DND-41 (cell line): Measurements from ENCODE around the gene MEOX2.

ENCODE experiments used
- ATAC-seq: fragments of 200-7000 bp; cut with Tn5 transposase; 3 replicates; pipeline ENCODE4 v1.9.1; 2021; ENCODE audit warnings: low read depth; ENCODE audit not compliant: insufficient read depth
- DNase-seq: peaks from one replicate; pipeline ENCODE4 v3.0.0-alpha.2; 2020
- H2AFZ ChIP-seq: 2 replicates; pipeline ENCODE4 v1.6.0; 2012; ENCODE audit warnings: low read depth, low read length
- H3K27ac ChIP-seq: 2 replicates; pipeline ENCODE4 v1.5.1; 2012; ENCODE audit warnings: low read length, inconsistent platforms
- H3K27me3 ChIP-seq: fragments of 200-600 bp; sonication (generic); 2 replicates; pipeline ENCODE4 v1.6.0; 2012; ENCODE audit warnings: low read length, mild to moderate bottlenecking, inconsistent platforms; ENCODE audit not compliant: insufficient read depth, poor library complexity
- H3K36me3 ChIP-seq: 2 replicates; pipeline ENCODE4 v1.5.1; 2012; ENCODE audit warnings: low read length, inconsistent platforms; ENCODE audit not compliant: insufficient read depth
- H3K4me1 ChIP-seq: 2 replicates; pipeline ENCODE4 v1.5.1; 2012; ENCODE audit warnings: mild to moderate bottlenecking, low read length; ENCODE audit not compliant: insufficient read depth
- H3K4me2 ChIP-seq: 2 replicates; pipeline ENCODE4 v1.6.0; 2012; ENCODE audit warnings: mild to moderate bottlenecking, moderate library complexity, low read length, inconsistent platforms; ENCODE audit not compliant: insufficient read depth
- H3K4me3 ChIP-seq, 2 experiments: fragments of 200-600 bp in 1 of 2; shearing (Covaris generic) in 1 of 2; 2 replicates each; pipeline ENCODE4 v1.5.1; 2012 to 2016; ENCODE audit warnings: inconsistent platforms in 2 of 2, low read length in 2 of 2, mild to moderate bottlenecking in 2 of 2, low read depth in 1 of 2, moderate library complexity in 1 of 2
- H3K79me2 ChIP-seq: 2 replicates; pipeline ENCODE4 v1.6.0; 2012; ENCODE audit warnings: low read length, inconsistent platforms; ENCODE audit not compliant: insufficient read depth
- H3K9ac ChIP-seq: 2 replicates; pipeline ENCODE4 v1.6.0; 2012; ENCODE audit warnings: low read depth, mild to moderate bottlenecking, inconsistent platforms, low read length, moderate library complexity
- H3K9me3 ChIP-seq: 2 replicates; pipeline ENCODE4 v1.5.1; 2012; ENCODE audit warnings: low read length, moderate library complexity, mild to moderate bottlenecking, inconsistent platforms; ENCODE audit not compliant: insufficient read depth, severe bottlenecking
- H4K20me1 ChIP-seq: 2 replicates; pipeline ENCODE4 v1.6.0; 2012; ENCODE audit warnings: low read length; ENCODE audit not compliant: insufficient read depth
- EZH2 ChIP-seq: IDR thresholded peaks from 3 replicates; pipeline ENCODE4 v1.6.1; 2012; ENCODE audit warnings: borderline replicate concordance, low read depth, mild to moderate bottlenecking, moderate library complexity, low read length, inconsistent platforms; ENCODE audit not compliant: severe bottlenecking
- TF ChIP-seq, protein P1 (sequence below): IDR thresholded peaks from 2 replicates; pipeline ENCODE4 v1.5.1; 2012; ENCODE audit warnings: borderline replicate concordance, low read length, moderate library complexity, mild to moderate bottlenecking; ENCODE audit not compliant: poor library complexity, severe bottlenecking; ENCODE audit errors: extremely low read depth

MEOX2 gene

DNA sequence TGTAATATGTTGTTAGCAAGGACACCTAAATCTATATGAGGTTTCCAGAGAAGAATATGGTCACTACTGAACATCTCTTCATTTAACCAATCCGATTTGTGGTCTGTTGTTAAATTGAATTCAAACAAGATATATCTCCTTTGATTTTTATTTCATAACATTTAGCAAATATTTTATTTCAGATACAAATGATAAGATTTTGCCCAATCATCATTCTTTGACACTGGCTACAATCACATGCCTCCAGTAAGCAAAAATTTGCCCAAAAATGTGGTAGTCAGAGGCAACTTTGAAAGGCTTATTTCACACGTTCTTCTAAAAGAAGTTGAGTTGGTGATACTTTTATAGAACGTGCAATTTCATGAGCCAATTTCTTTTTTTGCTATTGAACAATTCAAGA lies 79.9 kb downstream of the MEOX2 start:
- H3K27me3 ChIP-seq, result no peaks in the 10 kb centered on the region
- no peaks in the 10 kb centered on the region for H3K79me2 ChIP-seq
- TF ChIP-seq EZH2, result no peak
- TF ChIP-seq, protein P1, sequence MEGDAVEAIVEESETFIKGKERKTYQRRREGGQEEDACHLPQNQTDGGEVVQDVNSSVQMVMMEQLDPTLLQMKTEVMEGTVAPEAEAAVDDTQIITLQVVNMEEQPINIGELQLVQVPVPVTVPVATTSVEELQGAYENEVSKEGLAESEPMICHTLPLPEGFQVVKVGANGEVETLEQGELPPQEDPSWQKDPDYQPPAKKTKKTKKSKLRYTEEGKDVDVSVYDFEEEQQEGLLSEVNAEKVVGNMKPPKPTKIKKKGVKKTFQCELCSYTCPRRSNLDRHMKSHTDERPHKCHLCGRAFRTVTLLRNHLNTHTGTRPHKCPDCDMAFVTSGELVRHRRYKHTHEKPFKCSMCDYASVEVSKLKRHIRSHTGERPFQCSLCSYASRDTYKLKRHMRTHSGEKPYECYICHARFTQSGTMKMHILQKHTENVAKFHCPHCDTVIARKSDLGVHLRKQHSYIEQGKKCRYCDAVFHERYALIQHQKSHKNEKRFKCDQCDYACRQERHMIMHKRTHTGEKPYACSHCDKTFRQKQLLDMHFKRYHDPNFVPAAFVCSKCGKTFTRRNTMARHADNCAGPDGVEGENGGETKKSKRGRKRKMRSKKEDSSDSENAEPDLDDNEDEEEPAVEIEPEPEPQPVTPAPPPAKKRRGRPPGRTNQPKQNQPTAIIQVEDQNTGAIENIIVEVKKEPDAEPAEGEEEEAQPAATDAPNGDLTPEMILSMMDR, result no peak
- no peaks in the 10 kb centered on the region for H3K4me1 ChIP-seq
- H3K27ac ChIP-seq, result no peak overlapping the region
- no peaks in the 10 kb centered on the region for H3K36me3 ChIP-seq
- H3K4me3 ChIP-seq, result no peak overlapping the region
- H2AFZ ChIP-seq, result no peak overlapping the region
- no peak overlapping the region for H3K9ac ChIP-seq
- no peak for ATAC-seq
- DNase-seq, result no peak
- H3K4me2 ChIP-seq, result no peak overlapping the region
- H3K9me3 ChIP-seq, result no peaks in the 10 kb centered on the region
- no peaks in the 10 kb centered on the region for H4K20me1 ChIP-seq

DNA sequence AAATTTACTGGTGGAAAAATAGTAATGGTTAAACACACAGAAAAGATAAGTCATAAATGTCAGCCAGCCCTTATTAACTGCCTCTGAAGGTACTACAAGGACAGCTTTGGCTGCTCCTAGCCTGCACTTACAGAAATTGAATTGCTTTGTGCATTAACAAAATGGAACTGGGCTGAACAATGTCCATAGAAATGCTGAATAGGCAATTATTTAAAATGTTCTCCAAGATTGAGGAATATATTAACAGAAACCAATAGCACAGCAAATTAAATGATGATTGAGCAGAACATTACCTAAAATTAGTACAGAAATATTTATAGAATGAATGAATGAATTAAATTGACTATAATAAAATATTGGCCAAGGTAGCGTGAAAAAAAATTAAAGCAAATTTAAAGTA lies 82.3 kb downstream of the MEOX2 start:
- TF ChIP-seq, protein P1, result no peak
- TF ChIP-seq EZH2, result no peak
- H3K4me1 ChIP-seq, result no peaks in the 10 kb centered on the region
- H4K20me1 ChIP-seq, result no peaks in the 10 kb centered on the region
- H3K9me3 ChIP-seq, result peaks cover 7% of the 10 kb centered on the region
- no peak overlapping the region for H3K9ac ChIP-seq
- no peaks in the 10 kb centered on the region for H3K36me3 ChIP-seq
- ATAC-seq, result no peak
- H3K4me2 ChIP-seq, result no peak overlapping the region
- H3K27me3 ChIP-seq, result no peaks in the 10 kb centered on the region
- no peak overlapping the region for H3K27ac ChIP-seq
- H3K4me3 ChIP-seq, result no peak overlapping the region
- H2AFZ ChIP-seq, result no peak overlapping the region
- no peak for DNase-seq
- H3K79me2 ChIP-seq, result no peaks in the 10 kb centered on the region

DNA sequence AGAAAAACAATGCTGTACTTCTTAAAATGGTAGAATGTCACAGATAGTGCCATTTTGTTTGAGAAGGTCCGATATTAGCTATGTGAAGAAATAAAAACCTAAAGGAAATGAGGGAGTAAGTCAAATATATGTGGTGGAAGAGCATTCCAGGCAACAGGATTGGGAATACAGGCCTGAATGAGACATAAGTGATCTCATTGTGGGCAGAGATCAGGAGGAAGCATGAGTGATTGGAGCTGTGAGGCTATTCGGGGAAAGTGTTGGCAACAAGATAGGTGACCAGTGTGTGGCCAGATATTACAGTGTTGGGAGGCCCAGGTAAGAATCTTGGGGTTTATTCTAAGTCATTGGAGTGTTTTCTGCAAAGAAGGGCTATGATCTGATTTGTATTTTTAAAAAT lies 83.4 kb downstream of the MEOX2 start:
- no peak overlapping the region for H2AFZ ChIP-seq
- H3K79me2 ChIP-seq, result no peaks in the 10 kb centered on the region
- H3K36me3 ChIP-seq, result no peaks in the 10 kb centered on the region
- no peaks in the 10 kb centered on the region for H4K20me1 ChIP-seq
- no peak overlapping the region for H3K9ac ChIP-seq
- H3K9me3 ChIP-seq, result peaks cover 11% of the 10 kb centered on the region
- DNase-seq (no peak), ATAC-seq (no peak)
- H3K4me1 ChIP-seq, result no peaks in the 10 kb centered on the region
- no peak overlapping the region for H3K4me2 ChIP-seq
- H3K27ac ChIP-seq, result no peak overlapping the region
- no peak for TF ChIP-seq EZH2
- TF ChIP-seq, protein P1, result no peak
- no peak overlapping the region for H3K4me3 ChIP-seq
- no peaks in the 10 kb centered on the region for H3K27me3 ChIP-seq

DNA sequence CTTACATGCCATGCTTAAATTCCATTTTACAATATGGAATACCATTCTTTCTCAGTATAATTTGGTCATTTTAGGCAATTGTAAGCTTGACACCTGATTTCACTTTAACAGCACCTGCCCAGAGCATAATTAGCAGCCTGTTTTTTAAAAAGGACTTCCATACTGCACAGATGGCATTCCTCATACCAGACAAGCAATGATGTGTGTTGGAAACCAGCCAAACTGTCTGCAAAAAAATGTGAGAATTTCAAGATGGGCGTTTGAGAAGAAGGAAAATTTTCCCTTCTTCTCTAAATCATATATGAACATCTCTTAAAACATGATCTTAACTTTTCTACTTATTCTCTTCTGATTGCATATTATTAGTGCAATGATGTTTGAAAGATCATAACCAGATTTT lies 84.2 kb downstream of the MEOX2 start:
- DNase-seq (no peak), ATAC-seq (no peak)
- H3K9ac ChIP-seq, result no peak overlapping the region
- H3K4me3 ChIP-seq, result no peak overlapping the region
- no peak overlapping the region for H3K27ac ChIP-seq
- H2AFZ ChIP-seq, result no peak overlapping the region
- H3K4me2 ChIP-seq, result no peak overlapping the region
- peaks cover 11% of the 10 kb centered on the region for H3K9me3 ChIP-seq
- no peaks in the 10 kb centered on the region for H4K20me1 ChIP-seq
- H3K79me2 ChIP-seq, result no peaks in the 10 kb centered on the region
- no peaks in the 10 kb centered on the region for H3K36me3 ChIP-seq
- TF ChIP-seq, protein P1, result no peak
- no peak for TF ChIP-seq EZH2
- no peaks in the 10 kb centered on the region for H3K4me1 ChIP-seq
- H3K27me3 ChIP-seq, result no peaks in the 10 kb centered on the region
